ENCODE measurements around the gene C3orf49. TPM values are rescaled to one million over a fixed set of nuclear protein-coding genes. Genes with fewer than 3 reads are reported as not detected.

C3orf49 gene
- total RNA-seq, 4 donors from 2014 or later: not detected

- Histone ChIP-seq H3K27me3 (no peaks in the 10 kb centered on the region), H3K9me3 (no peaks in the 10 kb centered on the region), H3K36me3 (no peaks in the 10 kb centered on the region), H3K4me3 (no peak overlapping the region), H3K27ac (no peak overlapping the region), H3K4me1 (no peaks in the 10 kb centered on the region)
- DNase-seq (peak; percentile 10 to 28), ATAC-seq (peak; percentile 52 to 84)
- no peak for TF ChIP-seq POLR2A (IDR thresholded peaks at IDR 0.05)
- peak; percentile 58 to 85 (median 75) for TF ChIP-seq CTCF (IDR thresholded peaks at IDR 0.05 in 4 of 5, conservative IDR thresholded peaks at IDR 0.05 in 1 of 5)
- intact Hi-C loops (cut with DNase I; ENCODE audit: low total_unique reads) (loop anchor here (1.0 to 5.0 kb wide), 2 partner anchors 467 to 1196 kb away; no protein-coding TSS in a partner anchor), in situ Hi-C loops (cut with MboI; ENCODE audit: low sequenced_read_pairs in 4 of 4) (loop anchor here (5.0 to 25.0 kb wide), 5 partner anchors 464 to 1206 kb away; no protein-coding TSS in a partner anchor)
Observed at GRCh38 chr3:63818282-63819150, 583 bp upstream of the C3orf49 start.

- Histone ChIP-seq H3K27ac (no peak overlapping the region), H3K36me3 (peaks cover 0 to 11% of the 10 kb centered on the region in 2 donors), H3K27me3 (no peaks in the 10 kb centered on the region), H3K4me3 (no peak overlapping the region), H3K9me3 (no peaks in the 10 kb centered on the region), H3K4me1 (no peaks in the 10 kb centered on the region)
- TF ChIP-seq POLR2A (IDR thresholded peaks at IDR 0.05): no peak
- ATAC-seq (no peak), DNase-seq (no peak)
- intact Hi-C loops (cut with DNase I; ENCODE audit: low total_unique reads) (no loop called here), in situ Hi-C loops (cut with MboI; ENCODE audit: low sequenced_read_pairs in 4 of 4) (loop anchor here in 3 of 4 donors (25.0 kb wide), 2 partner anchors 1187 to 1212 kb away; no protein-coding TSS in a partner anchor)
Observed at GRCh38 chr3:63824309-63824708, 5.2 kb downstream of the C3orf49 start.

DNA sequence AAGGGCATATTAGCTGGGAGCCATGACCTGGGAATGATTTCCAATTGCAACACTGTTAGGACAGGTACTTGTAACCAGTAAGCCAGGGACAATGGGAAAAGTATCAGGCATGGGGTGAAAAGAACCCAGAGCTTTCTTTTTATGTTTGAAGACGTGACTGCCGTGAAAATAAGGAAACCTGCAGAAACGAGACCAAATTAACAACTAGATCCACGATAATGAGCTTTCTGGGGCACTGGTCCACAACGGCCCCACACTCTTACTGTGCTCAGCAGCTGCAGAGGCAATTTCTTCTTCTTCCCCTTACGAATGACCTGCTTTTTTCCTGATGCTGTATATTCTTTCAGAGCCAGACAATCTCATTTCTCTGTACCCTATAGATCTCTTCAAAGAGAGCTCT is 11.4 kb downstream of the C3orf49 start:
- H3K36me3 ChIP-seq: peaks cover 0 to 56% of the 10 kb centered on the region in 2 donors

GRCh38 chr3:63832395-63832794 is 13.3 kb downstream of the C3orf49 start:
- peaks cover 0 to 65% of the 10 kb centered on the region in 2 donors for H3K36me3 ChIP-seq
- TF ChIP-seq POLR2A (IDR thresholded peaks at IDR 0.05): no peak
- TF ChIP-seq CTCF (IDR thresholded peaks at IDR 0.05 in 4 of 5, conservative IDR thresholded peaks at IDR 0.05 in 1 of 5): no peak
- no peaks in the 10 kb centered on the region for H3K9me3 ChIP-seq
- intact Hi-C loops (cut with DNase I; ENCODE audit: low total_unique reads): no loop called here
- H3K4me3 ChIP-seq: no peak overlapping the region
- no peaks in the 10 kb centered on the region for H3K27me3 ChIP-seq
- in situ Hi-C loops (cut with MboI; ENCODE audit: low sequenced_read_pairs in 4 of 4): no loop called here
- no peak for DNase-seq
- no peak overlapping the region for H3K27ac ChIP-seq
- ATAC-seq: no peak
- H3K4me1 ChIP-seq: no peaks in the 10 kb centered on the region

More for the DNA sequence above, 11.4 kb downstream of the C3orf49 start:
- no peak for DNase-seq
- no peak overlapping the region for H3K4me3 ChIP-seq
- ATAC-seq: no peak
- H3K27ac ChIP-seq: no peak overlapping the region
- no peaks in the 10 kb centered on the region for H3K4me1 ChIP-seq
- in situ Hi-C loops (cut with MboI; ENCODE audit: low sequenced_read_pairs in 4 of 4) (no loop called here), intact Hi-C loops (cut with DNase I; ENCODE audit: low total_unique reads) (no loop called here)
- no peak for TF ChIP-seq POLR2A (IDR thresholded peaks at IDR 0.05)
- no peak for TF ChIP-seq CTCF (IDR thresholded peaks at IDR 0.05 in 4 of 5, conservative IDR thresholded peaks at IDR 0.05 in 1 of 5)
- no peaks in the 10 kb centered on the region for H3K9me3 ChIP-seq
- no peaks in the 10 kb centered on the region for H3K27me3 ChIP-seq

- ATAC-seq: no peak
- Histone ChIP-seq H3K27ac (no peak overlapping the region), H3K4me1 (no peaks in the 10 kb centered on the region), H3K27me3 (no peaks in the 10 kb centered on the region), H3K9me3 (no peaks in the 10 kb centered on the region), H3K36me3 (no peaks in the 10 kb centered on the region), H3K4me3 (no peak overlapping the region)
- in situ Hi-C loops (cut with MboI; ENCODE audit: low sequenced_read_pairs in 4 of 4) (no loop called here), intact Hi-C loops (cut with DNase I; ENCODE audit: low total_unique reads) (no loop called here)
- no peak for DNase-seq
- TF ChIP-seq POLR2A (IDR thresholded peaks at IDR 0.05) (no peak), CTCF (IDR thresholded peaks at IDR 0.05 in 4 of 5, conservative IDR thresholded peaks at IDR 0.05 in 1 of 5) (no peak)
Observed at GRCh38 chr3:63841704-63842103, 22.6 kb downstream of the C3orf49 start.

All from gastrocnemius medialis (tissue), 4 donors.